Vagina (tissue), 2 donors: ENCODE results near the gene FAM90A26.

Experiments
- CTCF ChIP-seq, 3 experiments: fragments of 450-650 bp in 2 of 3; fragments of 200-600 bp in 1 of 3; sonication (generic) in 1 of 3; IDR thresholded peaks; one replicate each; pipeline ENCODE4 v1.5.1; 2017 to 2019; ENCODE audit warnings: antibody characterized with exemption in 3 of 3, mild to moderate bottlenecking in 2 of 3, moderate library complexity in 2 of 3
- POLR2A ChIP-seq, 2 donors: fragments of 450-650 bp; IDR thresholded peaks; one replicate each; pipeline ENCODE4 v1.6.1; 2017; ENCODE audit warnings: antibody characterized with exemption in 2 of 2, mild to moderate bottlenecking in 2 of 2, moderate library complexity in 2 of 2

GRCh38 chr4:9146967-9147366, 23.2 kb upstream of the FAM90A26 start:
- no peak for TF ChIP-seq CTCF (IDR thresholded peaks at IDR 0.05)
- TF ChIP-seq POLR2A (IDR thresholded peaks at IDR 0.05): no peak
